ENCODE results near the gene FBXO42. TPM values are rescaled to one million over a fixed set of nuclear protein-coding genes. Genes with fewer than 3 reads are reported as not detected.

Gene FBXO42
- total and polyA plus RNA-seq, 2 of the 4 experiments (the other 2 are of a cell fraction): 12.0 to 18.8 TPM

GRCh38 chr1:16383888-16384287 is 31.6 kb upstream of the FBXO42 start (continued):
- TF ChIP-seq MAFK (IDR thresholded peaks at IDR 0.05; ENCODE audit: low read depth, low read length): no peak

- BruUV-seq (replicated peaks): no TSS peak
- H3K9me3 ChIP-seq (ENCODE audit: control insufficient read depth, insufficient read depth, low read length): no peaks in the 10 kb centered on the region
- H3K56ac ChIP-seq (ENCODE audit: extremely low read depth, insufficient read depth, low read length): no peak overlapping the region
- H3K4me3 ChIP-seq (ENCODE audit: insufficient read depth, low read depth, low read length): no peak overlapping the region
- H4K20me1 ChIP-seq (ENCODE audit: insufficient read depth, low read length): peaks cover 68% of the 10 kb centered on the region
- H3K23ac ChIP-seq (ENCODE audit: low read depth, low read length): no peak overlapping the region
- H2AFZ ChIP-seq (replicated peaks; ENCODE audit: low read length, poor library complexity): no peak overlapping the region
- no peak overlapping the region for H2BK15ac ChIP-seq (ENCODE audit: low read depth, low read length)
- ChIA-PET POLR2A (ENCODE audit: unreplicated experiment) (interaction anchor here (0.6 kb wide), 1 partner anchor 1060 kb away, joined by 3 read pairs; no protein-coding TSS in a partner anchor), CTCF (no interaction called here)
- no peak for DNase-seq
- no peaks in the 10 kb centered on the region for H3K36me3 ChIP-seq (ENCODE audit: control insufficient read depth, insufficient read depth, low read length)
- no CpG with 5 or more reads among the region's 4 CpGs for WGBS, 2 experiments (ENCODE audit: extremely low coverage in 2 of 2, insufficient read length in 1 of 2)
- ATAC-seq (ENCODE audit: low read depth): no peak
- no peak overlapping the region for H2BK120ac ChIP-seq (ENCODE audit: low read depth, low read length)
- no peak overlapping the region for H4K91ac ChIP-seq (ENCODE audit: insufficient read depth, low read depth, low read length)
- TF ChIP-seq RFX5 (IDR thresholded peaks at IDR 0.05; ENCODE audit: low read depth, low read length) (no peak), MXI1 (IDR thresholded peaks at IDR 0.05; ENCODE audit: borderline replicate concordance, low read depth, low read length) (no peak), MAFK (IDR thresholded peaks at IDR 0.05; ENCODE audit: low read depth, low read length) (no peak), USF2 (IDR thresholded peaks at IDR 0.05; ENCODE audit: low read depth, low read length) (no peak), BHLHE40 (IDR thresholded peaks at IDR 0.05; ENCODE audit: low read depth, low read length) (no peak), ELK1 (IDR thresholded peaks at IDR 0.05; ENCODE audit: borderline replicate concordance, low read depth, low read length) (no peak), CEBPB (IDR thresholded peaks at IDR 0.05; ENCODE audit: low read depth, low read length) (no peak), POLR2A (IDR thresholded peaks at IDR 0.05; ENCODE audit: low read depth, low read length) (no peak), NFE2L2 (IDR thresholded peaks at IDR 0.05; ENCODE audit: low read depth, low read length) (no peak), CHD1 (IDR thresholded peaks at IDR 0.05; ENCODE audit: low read depth, low read length) (no peak), RCOR1 (IDR thresholded peaks at IDR 0.05; ENCODE audit: insufficient replicate concordance, low read length) (no peak), SMC3 (IDR thresholded peaks at IDR 0.05; ENCODE audit: low read depth, low read length) (no peak), CTCF (conservative IDR thresholded peaks at IDR 0.05; ENCODE audit: low read depth, low read length) (no peak), FOS (IDR thresholded peaks at IDR 0.05; ENCODE audit: low read depth, low read length) (no peak)
- no peak overlapping the region for H3K4ac ChIP-seq (ENCODE audit: low read depth, low read length)
- H2AK5ac ChIP-seq (ENCODE audit: low read depth, low read length): no peak overlapping the region
- intact Hi-C loops (cut with micrococcal nuclease) (no loop called here), in situ Hi-C loops (cut with MboI; ENCODE audit: low sequenced_read_pairs) (no loop called here), dilution Hi-C loops (cut with HindIII; ENCODE audit: low sequenced_read_pairs, unreplicated experiment) (no loop called here)
- H4K5ac ChIP-seq (ENCODE audit: low read depth, low read length): no peak overlapping the region
- no peak overlapping the region for H3K27ac ChIP-seq (ENCODE audit: insufficient read depth, low read length)
- H3K4me2 ChIP-seq (ENCODE audit: low read depth, low read length): no peak overlapping the region
- no peak overlapping the region for H2AK9ac ChIP-seq (replicated peaks; ENCODE audit: low read depth, low read length, poor library complexity)
- no peak overlapping the region for H2BK20ac ChIP-seq (ENCODE audit: low read depth, low read length)
- H3K79me1 ChIP-seq (ENCODE audit: low read depth in 1 of 2, low read length in 2 of 2): peaks cover 13 to 67% of the 10 kb centered on the region in 2 experiments
- no peak overlapping the region for H3K9ac ChIP-seq (ENCODE audit: low read depth, low read length)
- H3K14ac ChIP-seq (replicated peaks; ENCODE audit: low read depth, low read length): no peak overlapping the region
- peaks cover 32% of the 10 kb centered on the region for H3K9me1 ChIP-seq (ENCODE audit: insufficient read depth, low read length)
- peaks cover 27% of the 10 kb centered on the region for H3K4me1 ChIP-seq (ENCODE audit: control insufficient read depth, insufficient read depth, low read length)
- no peaks in the 10 kb centered on the region for H3K27me3 ChIP-seq (ENCODE audit: control insufficient read depth, insufficient read depth, low read length)
- no peak overlapping the region for H4K8ac ChIP-seq (ENCODE audit: low read depth in 2 of 2, low read length in 2 of 2)
- H3K18ac ChIP-seq (ENCODE audit: low read depth, low read length): no peak overlapping the region
- no peak overlapping the region for H2BK5ac ChIP-seq (ENCODE audit: low read depth, low read length, poor library complexity, severe bottlenecking)
Observed at GRCh38 chr1:16380868-16381267, 28.6 kb upstream of the FBXO42 start.

Measured in IMR-90 (cell line).